ENCODE measurements around the gene ANKS1B.

ANKS1B gene

GRCh38 chr12:98738002-98738401, 1246.7 kb downstream of the ANKS1B start:
- DNase-seq: no peak

- no peak for DNase-seq
These were observed 1247.4 kb downstream of the ANKS1B start for GRCh38 chr12:98737322-98737712.

- DNase-seq: no peak
These were observed 1248.1 kb downstream of the ANKS1B start for GRCh38 chr12:98736352-98737321.

- no peak for DNase-seq
These were observed 1248.9 kb downstream of the ANKS1B start for GRCh38 chr12:98735821-98736220.

GRCh38 chr12:98733667-98734350, 1250.9 kb downstream of the ANKS1B start:
- DNase-seq: no peak

GRCh38 chr12:98730412-98730811, 1254.3 kb downstream of the ANKS1B start:
- DNase-seq: no peak

GRCh38 chr12:98727196-98727595, 1257.5 kb downstream of the ANKS1B start:
- no peak for DNase-seq

- DNase-seq: no peak
These were observed 1259.1 kb downstream of the ANKS1B start for GRCh38 chr12:98725476-98726247.

GRCh38 chr12:98724384-98725155, 1260.2 kb downstream of the ANKS1B start:
- no peak for DNase-seq

- DNase-seq: no peak
These were observed 1263.5 kb downstream of the ANKS1B start for GRCh38 chr12:98721204-98721702.

- no peak for DNase-seq
These were observed 1264.9 kb downstream of the ANKS1B start for GRCh38 chr12:98719515-98720504.

GRCh38 chr12:98714426-98714825, 1270.3 kb downstream of the ANKS1B start:
- DNase-seq: no peak

GRCh38 chr12:98709022-98709421, 1275.7 kb downstream of the ANKS1B start:
- DNase-seq: no peak

GRCh38 chr12:98701166-98701565, 1283.6 kb downstream of the ANKS1B start:
- no peak for DNase-seq

GRCh38 chr12:98699586-98699985, 1285.2 kb downstream of the ANKS1B start:
- no peak for DNase-seq

- DNase-seq: no peak
These were observed 1285.9 kb downstream of the ANKS1B start for GRCh38 chr12:98698603-98699463.

GRCh38 chr12:98697209-98697608, 1287.5 kb downstream of the ANKS1B start:
- no peak for DNase-seq

- no peak for DNase-seq
These were observed 1288.6 kb downstream of the ANKS1B start for GRCh38 chr12:98696036-98696646.

GRCh38 chr12:98691351-98691750, 1293.4 kb downstream of the ANKS1B start:
- no peak for DNase-seq
